Measurements from ENCODE around the gene TRUB2. TPM values are rescaled to one million over a fixed set of nuclear protein-coding genes. Genes with fewer than 3 reads are reported as not detected.
A peak's percentile ranks its signal among the peaks of the same experiment; 100 is the strongest.

Gene TRUB2
- total and polyA plus RNA-seq, 2 donors (not counting 3 experiments of a cell fraction or from before 2014, with no cell fraction given): 21.1 to 39.3 TPM

GRCh38 chr9:128304136-128304970 is 17.9 kb downstream of the TRUB2 start:
- Histone ChIP-seq H2AFZ (ENCODE audit: low read depth, low read length) (no peak overlapping the region), H3K9me1 (replicated peaks; ENCODE audit: control insufficient read depth, extremely low read depth, insufficient read depth, low read length) (no peaks in the 10 kb centered on the region), H3K27ac (ENCODE audit: insufficient read depth, low read depth, low read length) (no peak overlapping the region), H4K20me1 (replicated peaks; ENCODE audit: control insufficient read depth, extremely low read depth, insufficient read depth, low read length) (no peaks in the 10 kb centered on the region), H3K27me3 (ENCODE audit: control insufficient read depth in 2 of 2, insufficient read depth in 2 of 2, low read length in 2 of 2) (no peaks in the 10 kb centered on the region), H3K36me3 (ENCODE audit: control insufficient read depth in 2 of 2, extremely low read depth in 1 of 2, insufficient read depth in 2 of 2, low read length in 2 of 2) (no peaks in the 10 kb centered on the region), H3K4me1 (ENCODE audit: control insufficient read depth, extremely low read depth, insufficient read depth, low read length) (peaks cover 6% of the 10 kb centered on the region), H3K4me2 (ENCODE audit: insufficient read depth, low read length) (no peak overlapping the region), H3K9ac (replicated peaks; ENCODE audit: extremely low read depth, insufficient read depth, low read length) (no peak overlapping the region), H3K79me2 (ENCODE audit: control insufficient read depth, insufficient read depth, low read length) (no peaks in the 10 kb centered on the region), H3K4me3 (replicated peaks in 1 of 3; ENCODE audit: insufficient read depth in 1 of 3, low read depth in 1 of 3, low read length in 3 of 3) (no peak overlapping the region), H3K9me3 (replicated peaks; ENCODE audit: control insufficient read depth, insufficient read depth, low read length) (no peaks in the 10 kb centered on the region)
- DNase-seq (ENCODE audit: low read depth, low spot score) (no peak), FAIRE-seq (peak; percentile 15)
- ChIA-PET CTCF (interaction anchor here (1.2 to 2.4 kb wide), 5 partner anchors 9 to 49 kb away, joined by 3 to 19 read pairs (median 4); partner anchors contain the start of genes GOLGA2 and SWI5), POLR2A (no interaction called here)
- intact Hi-C loops (cut with micrococcal nuclease) (no loop called here), dilution Hi-C loops (cut with MboI; ENCODE audit: extremely low pct_ligation_motif_present, low sequenced_read_pairs) (no loop called here)
- no peak for TF ChIP-seq MYC (IDR thresholded peaks at IDR 0.05; ENCODE audit: low read depth, low read length)
- TF ChIP-seq EZH2 (IDR thresholded peaks at IDR 0.05; ENCODE audit: borderline replicate concordance, low read depth, low read length, severe bottlenecking): no peak
- TF ChIP-seq MAX (IDR thresholded peaks at IDR 0.05; ENCODE audit: insufficient read depth, insufficient read length): no peak
- TF ChIP-seq CTCF (IDR thresholded peaks at IDR 0.05; ENCODE audit: extremely low read depth in 1 of 2, insufficient read depth in 1 of 2, low read depth in 1 of 2, low read length in 2 of 2): no peak
- no peak for TF ChIP-seq FOS (IDR thresholded peaks at IDR 0.05; ENCODE audit: borderline replicate concordance, insufficient read depth, low read length)
- TF ChIP-seq POLR2AphosphoS5 (IDR thresholded peaks at IDR 0.05; ENCODE audit: insufficient read depth, low read depth, low read length): no peak
- no peak for TF ChIP-seq POLR2A (IDR thresholded peaks at IDR 0.05; ENCODE audit: low read depth, low read length)
- no peak for TF ChIP-seq GATA2 (IDR thresholded peaks at IDR 0.05; ENCODE audit: insufficient read depth, insufficient read length, low read depth, low read length)
- TF ChIP-seq JUN (IDR thresholded peaks at IDR 0.05; ENCODE audit: borderline replicate concordance, insufficient read depth, insufficient read length, low read depth): no peak
- no TSS peak for BruUV-seq (replicated peaks)

Measured in endothelial cell of umbilical vein (primary cell).